ENCODE measurements around the gene SELENOM.
"Not testable (repeated sequence)": the region's sequence is repeated elsewhere in the genome, so short reads cannot be mapped to it uniquely, and the experiment has no call there.

Gene SELENOM

GRCh38 chr22:31106001-31106571 is 1.3 kb downstream of the SELENOM start:
- Mint-ChIP-seq H3K4me3 (no peak overlapping the region), H3K27me3 (peaks cover 24% of the 10 kb centered on the region), H3K9me3 (no peaks in the 10 kb centered on the region), H3K36me3 (no peaks in the 10 kb centered on the region), H3K4me1 (peaks cover 16% of the 10 kb centered on the region), H3K27ac (no peak overlapping the region)
- DNase-seq = no peak
- CTCF ChIA-PET = interaction anchor here (1.7 kb wide), 1 partner anchor 16 kb away, joined by 5 read pairs; no protein-coding TSS in a partner anchor

- Mint-ChIP-seq H3K9me3 (no peaks in the 10 kb centered on the region), H3K36me3 (no peaks in the 10 kb centered on the region), H3K4me3 (no peak overlapping the region), H3K27me3 (peaks cover 24% of the 10 kb centered on the region), H3K27ac (no peak overlapping the region), H3K4me1 (peaks cover 16% of the 10 kb centered on the region)
- CTCF ChIA-PET = interaction anchor here (1.7 kb wide), 1 partner anchor 16 kb away, joined by 5 read pairs; no protein-coding TSS in a partner anchor
- DNase-seq = no peak
Observed at GRCh38 chr22:31105282-31105929, 2.0 kb downstream of the SELENOM start.

GRCh38 chr22:31104869-31105268 is 2.5 kb downstream of the SELENOM start:
- Mint-ChIP-seq H3K9me3 (no peaks in the 10 kb centered on the region), H3K27ac (no peak overlapping the region), H3K36me3 (peaks cover 2% of the 10 kb centered on the region), H3K27me3 (peaks cover 24% of the 10 kb centered on the region), H3K4me3 (no peak overlapping the region), H3K4me1 (peaks cover 16% of the 10 kb centered on the region)
- CTCF ChIA-PET = interaction anchor here (1.7 kb wide), 1 partner anchor 15 kb away, joined by 5 read pairs; no protein-coding TSS in a partner anchor
- no peak for DNase-seq

- Mint-ChIP-seq H3K36me3 (peaks cover 2% of the 10 kb centered on the region), H3K4me3 (no peak overlapping the region), H3K9me3 (no peaks in the 10 kb centered on the region), H3K4me1 (peaks cover 16% of the 10 kb centered on the region), H3K27ac (no peak overlapping the region), H3K27me3 (peaks cover 24% of the 10 kb centered on the region)
- DNase-seq = no peak
- CTCF ChIA-PET = no interaction called here
Observed at GRCh38 chr22:31103899-31104694, 3.3 kb downstream of the SELENOM start.

GRCh38 chr22:31103111-31103510 is 4.3 kb downstream of the SELENOM start:
- no peak for DNase-seq

GRCh38 chr22:31102441-31103081 is 4.8 kb downstream of the SELENOM start:
- Mint-ChIP-seq H3K27me3 (peaks cover 19% of the 10 kb centered on the region), H3K9me3 (no peaks in the 10 kb centered on the region), H3K27ac (no peak overlapping the region), H3K4me3 (no peak overlapping the region), H3K36me3 (peaks cover 5% of the 10 kb centered on the region), H3K4me1 (peaks cover 9% of the 10 kb centered on the region)
- CTCF ChIA-PET = no interaction called here
- no peak for DNase-seq

More at GRCh38 chr22:31103111-31103510, 4.3 kb downstream of the SELENOM start:
- peaks cover 24% of the 10 kb centered on the region for H3K27me3 Mint-ChIP-seq
- no peaks in the 10 kb centered on the region for H3K9me3 Mint-ChIP-seq
- no peak overlapping the region for H3K27ac Mint-ChIP-seq
- H3K4me1 Mint-ChIP-seq = peaks cover 14% of the 10 kb centered on the region
- peaks cover 5% of the 10 kb centered on the region for H3K36me3 Mint-ChIP-seq
- CTCF ChIA-PET = no interaction called here
- no peak overlapping the region for H3K4me3 Mint-ChIP-seq

- CTCF ChIA-PET = no interaction called here
- Mint-ChIP-seq H3K27ac (no peak overlapping the region), H3K4me3 (no peak overlapping the region), H3K4me1 (no peaks in the 10 kb centered on the region), H3K36me3 (peaks cover 14% of the 10 kb centered on the region), H3K27me3 (peaks cover 2% of the 10 kb centered on the region), H3K9me3 (no peaks in the 10 kb centered on the region)
- DNase-seq = no peak
Observed at GRCh38 chr22:31100762-31101525, 6.4 kb downstream of the SELENOM start.

- Mint-ChIP-seq H3K27me3 (no peaks in the 10 kb centered on the region), H3K36me3 (peaks cover 18% of the 10 kb centered on the region), H3K9me3 (no peaks in the 10 kb centered on the region), H3K27ac (no peak overlapping the region), H3K4me3 (no peak overlapping the region), H3K4me1 (no peaks in the 10 kb centered on the region)
- DNase-seq = no peak
- CTCF ChIA-PET = no interaction called here
Observed at GRCh38 chr22:31099841-31100761, 7.3 kb downstream of the SELENOM start.

- Mint-ChIP-seq H3K4me1 (no peaks in the 10 kb centered on the region), H3K27me3 (no peaks in the 10 kb centered on the region), H3K36me3 (peaks cover 20% of the 10 kb centered on the region), H3K9me3 (no peaks in the 10 kb centered on the region), H3K27ac (no peak overlapping the region), H3K4me3 (no peak overlapping the region)
- no peak for DNase-seq
- CTCF ChIA-PET = no interaction called here
Observed at GRCh38 chr22:31099386-31099785, 8.0 kb downstream of the SELENOM start.

- CTCF ChIA-PET = no interaction called here
- Mint-ChIP-seq H3K27me3 (no peaks in the 10 kb centered on the region), H3K36me3 (peaks cover 20% of the 10 kb centered on the region), H3K27ac (no peak overlapping the region), H3K4me1 (no peaks in the 10 kb centered on the region), H3K9me3 (no peaks in the 10 kb centered on the region), H3K4me3 (no peak overlapping the region)
- no peak for DNase-seq
Observed at GRCh38 chr22:31098632-31099110, 8.7 kb downstream of the SELENOM start.

GRCh38 chr22:31097941-31098631 is 9.3 kb downstream of the SELENOM start:
- CTCF ChIA-PET = no interaction called here

GRCh38 chr22:31097539-31097938 is 9.8 kb downstream of the SELENOM start:
- DNase-seq, H3K27me3 Mint-ChIP-seq, H3K4me1 Mint-ChIP-seq, CTCF ChIA-PET, H3K9me3 Mint-ChIP-seq, H3K4me3 Mint-ChIP-seq, H3K27ac Mint-ChIP-seq: not testable (repeated sequence)
- peaks cover 20% of the 10 kb centered on the region for H3K36me3 Mint-ChIP-seq

More at GRCh38 chr22:31097941-31098631, 9.3 kb downstream of the SELENOM start:
- no peaks in the 10 kb centered on the region for H3K4me1 Mint-ChIP-seq
- H3K4me3 Mint-ChIP-seq = no peak overlapping the region
- H3K36me3 Mint-ChIP-seq = peaks cover 20% of the 10 kb centered on the region
- no peak overlapping the region for H3K27ac Mint-ChIP-seq
- no peaks in the 10 kb centered on the region for H3K27me3 Mint-ChIP-seq
- no peaks in the 10 kb centered on the region for H3K9me3 Mint-ChIP-seq
- DNase-seq = no peak
